Fibroblast of lung (primary cell): ENCODE measurements around the gene GBF1. TPM values are rescaled to one million over a fixed set of nuclear protein-coding genes. Genes with fewer than 3 reads are reported as not detected.
A peak's percentile ranks its signal among the peaks of the same experiment; 100 is the strongest.

Experiments
- DNase-seq, 2 donors: peaks; one replicate each; pipeline versions ENCODE4 v3.0.0 to v3.0.0-alpha.2; 2010; ENCODE audit warnings: low read depth in 2 of 2
- H2AFZ ChIP-seq: 2 replicates; pipeline ENCODE4 v1.5.1; 2012; ENCODE audit warnings: low read length, control low read depth, inconsistent platforms
- H3K27ac ChIP-seq: 2 replicates; pipeline ENCODE4 v1.5.1; 2011; ENCODE audit warnings: low read length, control low read depth; ENCODE audit not compliant: insufficient read depth
- H3K27me3 ChIP-seq: 2 replicates; pipeline ENCODE4 v1.5.1; 2011; ENCODE audit warnings: mild to moderate bottlenecking, low read length; ENCODE audit not compliant: control insufficient read depth, insufficient read depth
- H3K36me3 ChIP-seq: 2 replicates; pipeline ENCODE4 v1.5.1; 2011; ENCODE audit warnings: low read length; ENCODE audit not compliant: control insufficient read depth, insufficient read depth
- H3K4me1 ChIP-seq: 2 replicates; pipeline ENCODE4 v1.5.1; 2011; ENCODE audit warnings: low read length; ENCODE audit not compliant: control insufficient read depth, insufficient read depth; ENCODE audit errors: extremely low read depth
- H3K4me2 ChIP-seq: 2 replicates; pipeline ENCODE4 v1.5.1; 2011; ENCODE audit warnings: low read length, control low read depth; ENCODE audit not compliant: insufficient read depth; ENCODE audit errors: extremely low read depth
- H3K4me3 ChIP-seq, 4 experiments: fragments of 200-600 bp in 1 of 4; sonication (generic) in 1 of 4; replicated peaks in 1 of 4; 2 replicates each; pipeline ENCODE4 v1.5.1; 2011 to 2016; ENCODE audit warnings: low read length in 4 of 4, low read depth in 3 of 4, mild to moderate bottlenecking in 3 of 4, control low read depth in 2 of 4, inconsistent platforms in 1 of 4, mixed read lengths in 1 of 4; ENCODE audit not compliant: insufficient read depth in 1 of 4; ENCODE audit errors: control extremely low read depth in 1 of 4
- H3K79me2 ChIP-seq: 2 replicates; pipeline ENCODE4 v1.5.1; 2012; ENCODE audit warnings: mild to moderate bottlenecking, low read length, inconsistent platforms; ENCODE audit not compliant: control insufficient read depth, insufficient read depth
- H3K9ac ChIP-seq: 2 replicates; pipeline ENCODE4 v1.5.1; 2011; ENCODE audit warnings: mild to moderate bottlenecking, low read length, control low read depth; ENCODE audit not compliant: insufficient read depth
- H3K9me3 ChIP-seq: 2 replicates; pipeline ENCODE4 v1.5.1; 2012; ENCODE audit warnings: low read depth, low read length; ENCODE audit not compliant: control insufficient read depth, insufficient read depth
- H4K20me1 ChIP-seq: 2 replicates; pipeline ENCODE4 v1.5.1; 2011; ENCODE audit warnings: low read length; ENCODE audit not compliant: control insufficient read depth, insufficient read depth; ENCODE audit errors: extremely low read depth
- CTCF ChIP-seq, 2 donors: IDR thresholded peaks in 1 of 2; conservative IDR thresholded peaks in 1 of 2; 1 replicate in 1 of 2; 2 replicates in 1 of 2; pipeline ENCODE4 v1.5.1; 2011 to 2012; ENCODE audit warnings: low read length in 2 of 2, control low read depth in 1 of 2, inconsistent platforms in 1 of 2, low read depth in 1 of 2, mild to moderate bottlenecking in 1 of 2
- EZH2 ChIP-seq: IDR thresholded peaks from 2 replicates; pipeline ENCODE4 v1.5.1; 2012; ENCODE audit warnings: low read length, control low read depth, mild to moderate bottlenecking; ENCODE audit errors: missing control alignments
- polyA plus RNA-seq, 2 donors: library from polyadenylated mRNA; depleted of rRNA in 1 of 2; stranded (reverse) in 1 of 2; unstranded in 1 of 2; fragments of >200 nt; gene quantifications; 2 replicates each; pipeline ENCODE4 v1.2.1, GENCODE V29; 2011 to 2012; ENCODE audit warnings: missing spikeins in 1 of 2
- total RNA-seq: library from RNA; depleted of rRNA; stranded (reverse); fragments of >200 nt; gene quantifications from 2 replicates; pipeline ENCODE4 v1.2.1, GENCODE V29; 2014

The GBF1 gene
- total and polyA plus RNA-seq, 2 donors (not counting 1 experiment from before 2014, with no cell fraction given), result 24.1 to 24.6 TPM

- H3K27ac ChIP-seq, result no peak overlapping the region
- H3K79me2 ChIP-seq, result peaks cover 29% of the 10 kb centered on the region
- H3K4me2 ChIP-seq, result no peak overlapping the region
- H2AFZ ChIP-seq, result no peak overlapping the region
- no peak overlapping the region for H3K4me3 ChIP-seq
- no peaks in the 10 kb centered on the region for H3K27me3 ChIP-seq
- peaks cover 6% of the 10 kb centered on the region for H3K4me1 ChIP-seq
- DNase-seq, result no peak
- peaks cover 2% of the 10 kb centered on the region for H4K20me1 ChIP-seq
- no peaks in the 10 kb centered on the region for H3K9me3 ChIP-seq
- TF ChIP-seq EZH2 (no peak), CTCF (conservative IDR thresholded peaks at IDR 0.05 in 1 of 2, IDR thresholded peaks at IDR 0.05 in 1 of 2; ENCODE audit: low read depth in 1 of 2, low read length in 2 of 2) (no peak)
- H3K9ac ChIP-seq, result no peak overlapping the region
- no peaks in the 10 kb centered on the region for H3K36me3 ChIP-seq
These were observed 69.5 kb downstream of the GBF1 start for GRCh38 chr10:102314801-102315200.

GRCh38 chr10:102316421-102316820, 71.1 kb downstream of the GBF1 start:
- TF ChIP-seq CTCF (conservative IDR thresholded peaks at IDR 0.05 in 1 of 2, IDR thresholded peaks at IDR 0.05 in 1 of 2; ENCODE audit: low read depth in 1 of 2, low read length in 2 of 2), result no peak
- TF ChIP-seq EZH2, result no peak
- DNase-seq, result no peak
- H3K9ac ChIP-seq, result no peak overlapping the region
- H2AFZ ChIP-seq, result no peak overlapping the region
- H3K27ac ChIP-seq, result no peak overlapping the region
- H3K9me3 ChIP-seq, result no peaks in the 10 kb centered on the region
- no peaks in the 10 kb centered on the region for H3K36me3 ChIP-seq
- H3K27me3 ChIP-seq, result no peaks in the 10 kb centered on the region
- H3K4me3 ChIP-seq, result no peak overlapping the region
- H4K20me1 ChIP-seq, result peaks cover 2% of the 10 kb centered on the region
- peaks cover 2% of the 10 kb centered on the region for H3K4me1 ChIP-seq
- peaks cover 21% of the 10 kb centered on the region for H3K79me2 ChIP-seq
- no peak overlapping the region for H3K4me2 ChIP-seq

- H3K4me2 ChIP-seq, result no peak overlapping the region
- no peak overlapping the region for H3K9ac ChIP-seq
- no peaks in the 10 kb centered on the region for H4K20me1 ChIP-seq
- DNase-seq, result peak in 1 of 2 donors; percentile 78
- H3K9me3 ChIP-seq, result no peaks in the 10 kb centered on the region
- H3K79me2 ChIP-seq, result peaks cover 3% of the 10 kb centered on the region
- no peaks in the 10 kb centered on the region for H3K4me1 ChIP-seq
- H3K27me3 ChIP-seq, result no peaks in the 10 kb centered on the region
- no peaks in the 10 kb centered on the region for H3K36me3 ChIP-seq
- TF ChIP-seq EZH2 (no peak), CTCF (conservative IDR thresholded peaks at IDR 0.05 in 1 of 2, IDR thresholded peaks at IDR 0.05 in 1 of 2; ENCODE audit: low read depth in 1 of 2, low read length in 2 of 2) (no peak)
- H3K27ac ChIP-seq, result no peak overlapping the region
- no peak overlapping the region for H3K4me3 ChIP-seq
- no peak overlapping the region for H2AFZ ChIP-seq
These were observed 77.6 kb downstream of the GBF1 start for GRCh38 chr10:102322914-102323313.
